HCT116 (cell line): ENCODE data around the gene KANK3. TPM values are rescaled to one million over a fixed set of nuclear protein-coding genes. Genes with fewer than 3 reads are reported as not detected.

Experiments used
- ATAC-seq: fragments of 200-7000 bp; cut with Tn5 transposase; 2 replicates; pipeline ENCODE4 v1.9.1; 2020; ENCODE audit warnings: mild to moderate bottlenecking, moderate library complexity
- BruUV-seq: library from RNA; stranded (reverse); fragments of 400-500 nt; replicated peaks from 2 replicates; lab custom pipeline; 2021; lab: Mats Ljungman, UMichigan
- CTCF ChIA-PET: fragments of 300-600 bp; sonication (Branson Sonifier 250); formaldehyde crosslinking; loops from one replicate; lab custom pipeline; 2021; ENCODE audit warnings: antibody characterized with exemption; lab: Charles Lee
- POLR2A ChIA-PET: fragments of 300-600, 350-600 bp; sonication (Branson Sonifier 250); formaldehyde crosslinking; loops from one replicate; lab custom pipeline; 2021; ENCODE audit warnings: antibody characterized with exemption; lab: Charles Lee
- RAD21 ChIA-PET, 2 experiments: fragments of 300-600 bp; sonication (Branson Sonifier 250); formaldehyde crosslinking; loops; one replicate each; lab custom pipeline; 2023; ENCODE audit warnings: low total read pairs in 2 of 2; ENCODE audit not compliant: uncharacterized antibody in 2 of 2, unreplicated experiment in 2 of 2, low non-redundant PET in 1 of 2; lab: Charles Lee
- DNase-seq: peaks from one replicate; pipeline ENCODE4 v3.0.0-alpha.2; 2010; ENCODE audit warnings: low read depth, low spot score
- H2AFZ ChIP-seq: fragments of 200-600 bp; shearing (Covaris generic), sonication (generic); 2 replicates; pipeline ENCODE4 v1.6.1; 2017; ENCODE audit warnings: low read depth, mixed run types, mixed read lengths, antibody characterized with exemption, low read length; ENCODE audit not compliant: poor library complexity, severe bottlenecking
- H3K27ac ChIP-seq: 2 replicates; pipeline ENCODE4 v1.5.1; 2012; ENCODE audit warnings: low read depth, low read length
- H3K27me3 ChIP-seq: fragments of 200-600 bp; sonication (generic); 2 replicates; pipeline ENCODE4 v1.6.1; 2016; ENCODE audit warnings: mixed run types, low read length, mixed read lengths; ENCODE audit not compliant: insufficient read depth
- H3K36me3 ChIP-seq, 2 experiments: fragments of 200-500 bp in 1 of 2; fragments of 200-600 bp in 1 of 2; sonication (Bioruptor generic) in 1 of 2; sonication (generic) in 1 of 2; 2 replicates each; pipeline versions ENCODE4 v1.5.1 to v1.6.1; 2014 to 2016; ENCODE audit warnings: low read length in 2 of 2, inconsistent platforms in 1 of 2, mixed read lengths in 1 of 2, mixed run types in 1 of 2; ENCODE audit not compliant: insufficient read depth in 2 of 2, control insufficient read depth in 1 of 2
- H3K4me1 ChIP-seq, 2 experiments: fragments of 200-600 bp in 1 of 2; sonication (generic) in 1 of 2; 2 replicates each; pipeline versions ENCODE4 v1.5.1 to v1.6.1; 2012 to 2017; ENCODE audit warnings: low read length in 2 of 2, inconsistent platforms in 1 of 2, mild to moderate bottlenecking in 1 of 2, mixed read lengths in 1 of 2, mixed run types in 1 of 2, moderate library complexity in 1 of 2; ENCODE audit not compliant: insufficient read depth in 2 of 2, control insufficient read depth in 1 of 2
- H3K4me2 ChIP-seq: fragments of 200-600 bp; sonication (generic); 2 replicates; pipeline ENCODE4 v1.6.1; 2017; ENCODE audit warnings: mixed run types, low read length, mixed read lengths
- H3K4me3 ChIP-seq, 2 experiments: fragments of 200-600 bp in 1 of 2; sonication (generic) in 1 of 2; replicated peaks in 1 of 2; 2 replicates each; pipeline ENCODE4 v1.5.1; 2011 to 2016; ENCODE audit warnings: low read length in 2 of 2, control low read depth in 1 of 2, low read depth in 1 of 2, mild to moderate bottlenecking in 1 of 2, mixed read lengths in 1 of 2, mixed run types in 1 of 2
- H3K79me2 ChIP-seq: fragments of 200-600 bp; sonication (generic); 2 replicates; pipeline ENCODE4 v1.6.1; 2017; ENCODE audit warnings: mild to moderate bottlenecking, mixed run types, low read length, moderate library complexity, mixed read lengths; ENCODE audit not compliant: insufficient read depth
- H3K9ac ChIP-seq: fragments of 200-600 bp; sonication (generic); 2 replicates; pipeline ENCODE4 v1.6.1; 2016; ENCODE audit warnings: low read length, mixed read lengths
- H3K9me2 ChIP-seq: fragments of 200-600 bp; sonication (generic), shearing (Covaris generic); 2 replicates; pipeline ENCODE4 v1.6.1; 2017; ENCODE audit warnings: mixed run types, mild to moderate bottlenecking, moderate library complexity; ENCODE audit not compliant: insufficient read depth
- H3K9me3 ChIP-seq, 2 experiments: fragments of 200-500 bp in 1 of 2; fragments of 200-600 bp in 1 of 2; sonication (Bioruptor generic) in 1 of 2; sonication (generic) in 1 of 2; 2 replicates each; pipeline ENCODE4 v1.6.1; 2014 to 2017; ENCODE audit warnings: low read length in 2 of 2, mixed read lengths in 2 of 2, inconsistent platforms in 1 of 2, low read depth in 1 of 2, mild to moderate bottlenecking in 1 of 2, mixed run types in 1 of 2, moderate library complexity in 1 of 2; ENCODE audit not compliant: control insufficient read depth in 1 of 2, insufficient read depth in 1 of 2
- H4K20me1 ChIP-seq: fragments of 200-600 bp; sonication (generic), shearing (Covaris generic); 2 replicates; pipeline ENCODE4 v1.6.1; 2017; ENCODE audit warnings: mixed run types, mild to moderate bottlenecking, moderate library complexity; ENCODE audit not compliant: insufficient read depth
- ATF3 ChIP-seq: IDR thresholded peaks from 2 replicates; pipeline ENCODE4 v1.6.1; 2012
- CBX3 ChIP-seq: IDR thresholded peaks from 2 replicates; pipeline ENCODE4 v1.6.1; 2012; ENCODE audit warnings: low read depth
- CEBPB ChIP-seq: IDR thresholded peaks from 2 replicates; pipeline ENCODE4 v1.6.1; 2012; ENCODE audit warnings: low read depth
- ELF1 ChIP-seq: IDR thresholded peaks from 2 replicates; pipeline ENCODE4 v1.6.1; 2012; ENCODE audit warnings: low read depth, borderline replicate concordance
- POLR2AphosphoS5 ChIP-seq: IDR thresholded peaks from 2 replicates; pipeline ENCODE4 v1.6.1; 2011; ENCODE audit warnings: mild to moderate bottlenecking, low read depth, low read length, moderate library complexity
- REST ChIP-seq: IDR thresholded peaks from 2 replicates; pipeline ENCODE4 v1.6.1; 2012; ENCODE audit warnings: low read depth
- SIN3A ChIP-seq: IDR thresholded peaks from 2 replicates; pipeline ENCODE4 v1.6.1; 2012; ENCODE audit warnings: low read depth
- SP1 ChIP-seq: IDR thresholded peaks from 2 replicates; pipeline ENCODE4 v1.6.1; 2012; ENCODE audit warnings: low read depth
- SRF ChIP-seq: IDR thresholded peaks from 2 replicates; pipeline ENCODE4 v1.6.1; 2012; ENCODE audit warnings: low read depth
- TCF7L2 ChIP-seq: IDR thresholded peaks from 2 replicates; pipeline ENCODE4 v1.7.0; 2011; ENCODE audit warnings: borderline replicate concordance, inconsistent platforms; ENCODE audit not compliant: insufficient read depth, insufficient read length; ENCODE audit errors: extremely low read depth
- ZBTB33 ChIP-seq: IDR thresholded peaks from 2 replicates; pipeline ENCODE4 v1.6.1; 2011; ENCODE audit warnings: mild to moderate bottlenecking, low read length, moderate library complexity; ENCODE audit not compliant: insufficient replicate concordance; ENCODE audit errors: extremely low read depth
- intact Hi-C: fragments of 100-400 bp; cut with micrococcal nuclease; formaldehyde crosslinking; loops from 2 replicates; pipeline ENCODE4 v1.10.0; 2022
- total RNA-seq: library from RNA; stranded (reverse); gene quantifications from one replicate; pipeline ENCODE4 v1.2.1, GENCODE V29; 2021; ENCODE audit not compliant: unreplicated experiment

The KANK3 gene
- total RNA-seq, 1 experiment from 2014 or later = 21.7 TPM

- ChIA-PET POLR2A (interaction anchor here (0.8 to 1.1 kb wide), 2 partner anchors 31 to 155 kb away, joined by 3 to 7 read pairs; partner anchors contain the start of genes RAB11B and ZNF414), CTCF (no interaction called here), RAD21 (no interaction called here)
- ATAC-seq (no peak), DNase-seq (no peak)
- no peaks in the 10 kb centered on the region for H3K36me3 ChIP-seq
- H3K27ac ChIP-seq = no peak overlapping the region
- no peak for TF ChIP-seq CBX3
- no peak for TF ChIP-seq POLR2AphosphoS5
- TF ChIP-seq ZBTB33 = no peak
- no peak for TF ChIP-seq SP1
- TF ChIP-seq TCF7L2 = no peak
- no peak for TF ChIP-seq ELF1
- no peak for TF ChIP-seq CEBPB
- no peak for TF ChIP-seq ATF3
- TF ChIP-seq REST = no peak
- TF ChIP-seq SIN3A = no peak
- no peak for TF ChIP-seq SRF
- BruUV-seq = no TSS peak
- intact Hi-C loops = loop anchor here (10.0 kb wide), 1 partner anchor 86 kb away; the partner anchor contains the start of gene HNRNPM
- 0 out of 2 replicates have a peak overlapping the region, but pooled peaks have one; percentile 7 for H3K9ac ChIP-seq
- peaks cover 52 to 85% of the 10 kb centered on the region in 2 experiments for H3K4me1 ChIP-seq
- no peaks in the 10 kb centered on the region for H3K79me2 ChIP-seq
- no peaks in the 10 kb centered on the region for H3K9me2 ChIP-seq
- no peak overlapping the region for H2AFZ ChIP-seq
- H3K4me3 ChIP-seq = no peak overlapping the region
- no peaks in the 10 kb centered on the region for H3K9me3 ChIP-seq
- no peaks in the 10 kb centered on the region for H4K20me1 ChIP-seq
- H3K4me2 ChIP-seq = peak overlapping the region; percentile 35
- no peaks in the 10 kb centered on the region for H3K27me3 ChIP-seq
Observed at GRCh38 chr19:8358948-8359347, 15.9 kb upstream of the KANK3 start.
